HL-60 (cell line): Measurements from ENCODE around the gene NRARP.

Source experiments
- POLR2AphosphoS5 ChIP-seq: IDR thresholded peaks from 2 replicates; pipeline ENCODE4 v1.6.1; 2012; ENCODE audit warnings: low read depth
- SPI1 ChIP-seq: IDR thresholded peaks from 2 replicates; pipeline ENCODE4 v1.6.1; 2012; ENCODE audit warnings: low read depth, mild to moderate bottlenecking, borderline replicate concordance
- TF ChIP-seq, protein P1 (sequence below): IDR thresholded peaks from one replicate; pipeline ENCODE4 v1.5.1; 2011; ENCODE audit warnings: low read length, control low read depth, inconsistent platforms; ENCODE audit not compliant: insufficient read depth
- TF ChIP-seq, protein P2 (sequence below): IDR thresholded peaks from 2 replicates; pipeline ENCODE4 v1.6.1; 2012; ENCODE audit warnings: low read depth; ENCODE audit not compliant: insufficient replicate concordance

DNA sequence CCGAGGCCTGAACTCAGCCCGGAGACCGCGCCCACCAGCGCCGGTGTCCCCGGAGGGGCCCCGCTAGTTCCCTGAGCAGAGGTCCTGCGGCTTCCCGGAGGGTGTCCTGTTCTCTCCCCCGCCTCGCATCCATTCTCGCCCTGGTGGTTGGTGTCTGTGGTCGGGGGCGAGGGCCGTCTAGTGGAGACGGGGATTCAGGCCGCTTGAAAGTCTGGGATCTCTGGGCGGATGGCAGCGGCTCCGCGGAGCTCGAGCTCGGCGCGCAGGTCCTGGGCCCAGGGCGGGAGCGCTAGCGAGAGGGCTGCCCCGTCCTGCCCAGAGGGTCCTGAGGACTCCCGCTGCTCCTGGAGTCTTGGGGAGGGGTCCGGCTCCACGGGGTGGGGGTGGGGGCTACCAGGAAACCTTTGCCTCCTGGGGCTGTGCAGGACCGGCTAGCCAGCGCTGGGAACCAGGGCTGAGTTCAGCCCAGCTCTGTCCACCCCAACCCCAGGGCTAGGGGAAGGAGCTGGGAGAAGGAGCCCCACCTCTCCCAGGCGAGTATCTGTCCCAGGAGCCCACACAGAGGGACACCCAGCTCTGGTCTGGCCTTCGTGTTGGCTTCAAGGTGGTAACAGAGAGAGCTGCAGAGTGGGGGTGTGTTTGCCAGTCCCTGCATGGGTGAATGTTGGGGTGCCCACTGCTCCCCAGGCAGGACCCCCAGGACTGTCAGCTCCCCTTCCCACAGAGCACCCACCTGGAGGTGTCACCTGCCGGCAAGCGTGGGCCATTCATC, 20.5 kb downstream of the NRARP start:
- TF ChIP-seq POLR2AphosphoS5 (no peak), SPI1 (no peak)
- TF ChIP-seq, protein P1, sequence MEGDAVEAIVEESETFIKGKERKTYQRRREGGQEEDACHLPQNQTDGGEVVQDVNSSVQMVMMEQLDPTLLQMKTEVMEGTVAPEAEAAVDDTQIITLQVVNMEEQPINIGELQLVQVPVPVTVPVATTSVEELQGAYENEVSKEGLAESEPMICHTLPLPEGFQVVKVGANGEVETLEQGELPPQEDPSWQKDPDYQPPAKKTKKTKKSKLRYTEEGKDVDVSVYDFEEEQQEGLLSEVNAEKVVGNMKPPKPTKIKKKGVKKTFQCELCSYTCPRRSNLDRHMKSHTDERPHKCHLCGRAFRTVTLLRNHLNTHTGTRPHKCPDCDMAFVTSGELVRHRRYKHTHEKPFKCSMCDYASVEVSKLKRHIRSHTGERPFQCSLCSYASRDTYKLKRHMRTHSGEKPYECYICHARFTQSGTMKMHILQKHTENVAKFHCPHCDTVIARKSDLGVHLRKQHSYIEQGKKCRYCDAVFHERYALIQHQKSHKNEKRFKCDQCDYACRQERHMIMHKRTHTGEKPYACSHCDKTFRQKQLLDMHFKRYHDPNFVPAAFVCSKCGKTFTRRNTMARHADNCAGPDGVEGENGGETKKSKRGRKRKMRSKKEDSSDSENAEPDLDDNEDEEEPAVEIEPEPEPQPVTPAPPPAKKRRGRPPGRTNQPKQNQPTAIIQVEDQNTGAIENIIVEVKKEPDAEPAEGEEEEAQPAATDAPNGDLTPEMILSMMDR, result no peak
- TF ChIP-seq, protein P2, sequence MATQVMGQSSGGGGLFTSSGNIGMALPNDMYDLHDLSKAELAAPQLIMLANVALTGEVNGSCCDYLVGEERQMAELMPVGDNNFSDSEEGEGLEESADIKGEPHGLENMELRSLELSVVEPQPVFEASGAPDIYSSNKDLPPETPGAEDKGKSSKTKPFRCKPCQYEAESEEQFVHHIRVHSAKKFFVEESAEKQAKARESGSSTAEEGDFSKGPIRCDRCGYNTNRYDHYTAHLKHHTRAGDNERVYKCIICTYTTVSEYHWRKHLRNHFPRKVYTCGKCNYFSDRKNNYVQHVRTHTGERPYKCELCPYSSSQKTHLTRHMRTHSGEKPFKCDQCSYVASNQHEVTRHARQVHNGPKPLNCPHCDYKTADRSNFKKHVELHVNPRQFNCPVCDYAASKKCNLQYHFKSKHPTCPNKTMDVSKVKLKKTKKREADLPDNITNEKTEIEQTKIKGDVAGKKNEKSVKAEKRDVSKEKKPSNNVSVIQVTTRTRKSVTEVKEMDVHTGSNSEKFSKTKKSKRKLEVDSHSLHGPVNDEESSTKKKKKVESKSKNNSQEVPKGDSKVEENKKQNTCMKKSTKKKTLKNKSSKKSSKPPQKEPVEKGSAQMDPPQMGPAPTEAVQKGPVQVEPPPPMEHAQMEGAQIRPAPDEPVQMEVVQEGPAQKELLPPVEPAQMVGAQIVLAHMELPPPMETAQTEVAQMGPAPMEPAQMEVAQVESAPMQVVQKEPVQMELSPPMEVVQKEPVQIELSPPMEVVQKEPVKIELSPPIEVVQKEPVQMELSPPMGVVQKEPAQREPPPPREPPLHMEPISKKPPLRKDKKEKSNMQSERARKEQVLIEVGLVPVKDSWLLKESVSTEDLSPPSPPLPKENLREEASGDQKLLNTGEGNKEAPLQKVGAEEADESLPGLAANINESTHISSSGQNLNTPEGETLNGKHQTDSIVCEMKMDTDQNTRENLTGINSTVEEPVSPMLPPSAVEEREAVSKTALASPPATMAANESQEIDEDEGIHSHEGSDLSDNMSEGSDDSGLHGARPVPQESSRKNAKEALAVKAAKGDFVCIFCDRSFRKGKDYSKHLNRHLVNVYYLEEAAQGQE, result no peak
